GM18499 (cell line): Measurements from ENCODE around the gene STK32C.

Source experiments
- ATAC-seq: cut with Tn5 transposase; IDR thresholded peaks from one replicate; pipeline ENCODE4 v1.9.1; 2021; ENCODE audit warnings: moderate number of reproducible peaks; ENCODE audit not compliant: insufficient read depth, unreplicated experiment

The STK32C gene

GRCh38 chr10:132192991-132193665 lies 114.6 kb downstream of the STK32C start:
- no peak for ATAC-seq

- no peak for ATAC-seq
These were observed 115.4 kb downstream of the STK32C start for GRCh38 chr10:132192076-132192975.

GRCh38 chr10:132189810-132190422 lies 117.8 kb downstream of the STK32C start:
- ATAC-seq: no peak

- ATAC-seq: no peak
These were observed 118.7 kb downstream of the STK32C start for GRCh38 chr10:132189016-132189415.

- ATAC-seq: no peak
These were observed 119.4 kb downstream of the STK32C start for GRCh38 chr10:132188331-132188730.

- no peak for ATAC-seq
These were observed 120.2 kb downstream of the STK32C start for GRCh38 chr10:132187430-132188138.

GRCh38 chr10:132186488-132187429 lies 121.0 kb downstream of the STK32C start, which contains the start of gene DPYSL4:
Gene DPYSL4 (plus strand): TSS chr10:132186948. CDS start chr10:132187064, 116 bp downstream.
- no peak for ATAC-seq

GRCh38 chr10:132185601-132186487 lies 121.9 kb downstream of the STK32C start:
- no peak for ATAC-seq

- no peak for ATAC-seq
These were observed 122.7 kb downstream of the STK32C start for GRCh38 chr10:132184816-132185593.

GRCh38 chr10:132183046-132183445 lies 124.7 kb downstream of the STK32C start:
- no peak for ATAC-seq

GRCh38 chr10:132182591-132182990 lies 125.2 kb downstream of the STK32C start:
- no peak for ATAC-seq

- no peak for ATAC-seq
These were observed 125.9 kb downstream of the STK32C start for GRCh38 chr10:132181691-132182425.

- ATAC-seq: no peak
These were observed 127.0 kb downstream of the STK32C start for GRCh38 chr10:132180736-132181135.

- no peak for ATAC-seq
These were observed 128.0 kb downstream of the STK32C start for GRCh38 chr10:132179551-132180392.

GRCh38 chr10:132178672-132179545 lies 128.8 kb downstream of the STK32C start:
- no peak for ATAC-seq
